ENCODE data around the gene TSPAN9. TPM values are rescaled to one million over a fixed set of nuclear protein-coding genes. Genes with fewer than 3 reads are reported as not detected.

Gene TSPAN9
- total RNA-seq, 1 experiment from 2014 or later, result 7.7 TPM

GRCh38 chr12:3081091-3081490, 3.9 kb downstream of the TSPAN9 start:
- Histone ChIP-seq H3K4me1 (ENCODE audit: control insufficient read depth, insufficient read depth, low read length) (no peaks in the 10 kb centered on the region; the same call in 1 of the 2 replicates), H3K27me3 (ENCODE audit: control insufficient read depth, insufficient read depth, low read length) (no peaks in the 10 kb centered on the region), H3K9me3 (ENCODE audit: control insufficient read depth, insufficient read depth, low read depth, low read length) (no peaks in the 10 kb centered on the region), H3K4me3 (ENCODE audit: low read depth in 2 of 2, low read length in 2 of 2) (no peak overlapping the region), H3K27ac (ENCODE audit: low read length) (no peak overlapping the region), H3K36me3 (ENCODE audit: control insufficient read depth, insufficient read depth, low read length) (no peaks in the 10 kb centered on the region)
- ATAC-seq (no peak), DNase-seq (ENCODE audit: low read depth, low spot score) (no peak)
- CTCF ChIA-PET, result no interaction called here
- no TSS peak for BruUV-seq (replicated peaks)
- POLR2A ChIA-PET, result no interaction called here
- no peak for TF ChIP-seq CTCF (IDR thresholded peaks at IDR 0.05)
- TF ChIP-seq POLR2AphosphoS5 (IDR thresholded peaks at IDR 0.05; ENCODE audit: low read depth, low read length), result no peak
- TF ChIP-seq SIN3A (IDR thresholded peaks at IDR 0.05; ENCODE audit: borderline replicate concordance, insufficient read depth, low read depth, low read length), result no peak
- no peak for TF ChIP-seq REST (IDR thresholded peaks at IDR 0.05; ENCODE audit: insufficient read depth in 1 of 2, low read depth in 2 of 2, low read length in 1 of 2)
- TF ChIP-seq TCF7L2 (IDR thresholded peaks at IDR 0.05; ENCODE audit: low read depth, low read length), result no peak
- in situ Hi-C loops (cut with HindIII; ENCODE audit: low pct_unique_long_range_greater_than_20kb, low sequenced_read_pairs), result no loop called here
- intact Hi-C loops (cut with micrococcal nuclease; ENCODE audit: unreplicated experiment), result no loop called here

GRCh38 chr12:3081886-3082285, 4.7 kb downstream of the TSPAN9 start:
- ChIA-PET CTCF (no interaction called here), POLR2A (no interaction called here)
- Histone ChIP-seq H3K27ac (ENCODE audit: low read length) (no peak overlapping the region), H3K27me3 (ENCODE audit: control insufficient read depth, insufficient read depth, low read length) (no peaks in the 10 kb centered on the region), H3K9me3 (ENCODE audit: control insufficient read depth, insufficient read depth, low read depth, low read length) (no peaks in the 10 kb centered on the region), H3K4me3 (ENCODE audit: low read depth in 2 of 2, low read length in 2 of 2) (no peak overlapping the region), H3K4me1 (ENCODE audit: control insufficient read depth, insufficient read depth, low read length) (no peaks in the 10 kb centered on the region), H3K36me3 (ENCODE audit: control insufficient read depth, insufficient read depth, low read length) (no peaks in the 10 kb centered on the region)
- no peak for DNase-seq (ENCODE audit: low read depth, low spot score)
- ATAC-seq, result no peak
- intact Hi-C loops (cut with micrococcal nuclease; ENCODE audit: unreplicated experiment) (no loop called here), in situ Hi-C loops (cut with HindIII; ENCODE audit: low pct_unique_long_range_greater_than_20kb, low sequenced_read_pairs) (no loop called here)
- TF ChIP-seq REST (IDR thresholded peaks at IDR 0.05; ENCODE audit: insufficient read depth in 1 of 2, low read depth in 2 of 2, low read length in 1 of 2), result no peak
- no peak for TF ChIP-seq CTCF (IDR thresholded peaks at IDR 0.05)
- TF ChIP-seq TCF7L2 (IDR thresholded peaks at IDR 0.05; ENCODE audit: low read depth, low read length), result no peak
- no peak for TF ChIP-seq SIN3A (IDR thresholded peaks at IDR 0.05; ENCODE audit: borderline replicate concordance, insufficient read depth, low read depth, low read length)
- TF ChIP-seq POLR2AphosphoS5 (IDR thresholded peaks at IDR 0.05; ENCODE audit: low read depth, low read length), result no peak
- no TSS peak for BruUV-seq (replicated peaks)
